Measurements from ENCODE around the gene PTPN4. TPM values are rescaled to one million over a fixed set of nuclear protein-coding genes. Genes with fewer than 3 reads are reported as not detected.

PTPN4 gene
- total RNA-seq, 1 experiment from 2014 or later, result 60.7 TPM

DNA sequence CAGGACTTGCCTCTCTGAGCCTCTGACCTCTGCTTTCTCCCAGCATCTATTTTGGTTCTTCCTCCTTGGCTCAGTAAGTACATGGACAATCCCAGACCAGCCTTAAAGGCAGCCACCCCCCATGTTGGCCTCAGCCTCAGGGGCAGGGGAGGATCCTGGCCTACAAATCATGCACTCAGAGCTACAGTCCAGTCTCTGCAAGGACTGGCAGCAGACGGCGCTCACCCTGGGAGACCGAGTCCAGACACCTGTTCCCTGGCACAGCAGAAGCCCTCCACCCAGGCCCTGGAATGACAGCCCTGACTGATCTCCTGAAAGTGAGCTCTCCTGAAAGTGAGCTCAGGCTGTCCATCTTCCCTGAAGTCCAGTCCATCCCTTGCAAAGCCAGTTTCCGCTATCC lies 25.7 kb upstream of the PTPN4 start:
- BruUV-seq (replicated peaks), result no TSS peak
- Histone ChIP-seq H2AFZ (no peak overlapping the region), H3K4me2 (no peak overlapping the region), H3K27me3 (ENCODE audit: insufficient read depth, low read depth) (peaks cover 5% of the 10 kb centered on the region; the same call in 1 of the 2 replicates), H3K9me2 (ENCODE audit: insufficient read depth) (no peaks in the 10 kb centered on the region), H3K36me3 (ENCODE audit: low read depth) (no peaks in the 10 kb centered on the region), H3F3A (ENCODE audit: insufficient read depth, low read depth) (no peaks in the 10 kb centered on the region), H3K79me2 (ENCODE audit: low read depth) (no peaks in the 10 kb centered on the region), H4K20me1 (ENCODE audit: insufficient read depth) (no peaks in the 10 kb centered on the region), H3K9me3 (ENCODE audit: insufficient read depth, low read depth) (no peaks in the 10 kb centered on the region), H3K4me3 (no peak overlapping the region), H3K27ac (no peak overlapping the region), H3K4me1 (replicated peaks; ENCODE audit: insufficient read depth) (no peaks in the 10 kb centered on the region)
- ChIA-PET POLR2A (ENCODE audit: unreplicated experiment) (no interaction called here), CTCF (no interaction called here)
- intact Hi-C loops (cut with micrococcal nuclease; ENCODE audit: unreplicated experiment), result no loop called here
- TF ChIP-seq EZH2 (IDR thresholded peaks at IDR 0.05; ENCODE audit: low read depth), result no peak
- DNase-seq, result no peak

GRCh38 chr2:119735565-119735964 lies 24.2 kb upstream of the PTPN4 start:
- Histone ChIP-seq H3K9me3 (ENCODE audit: insufficient read depth, low read depth) (no peaks in the 10 kb centered on the region), H3F3A (ENCODE audit: insufficient read depth, low read depth) (no peaks in the 10 kb centered on the region), H3K4me2 (no peak overlapping the region), H3K4me1 (replicated peaks; ENCODE audit: insufficient read depth) (no peaks in the 10 kb centered on the region), H4K20me1 (ENCODE audit: insufficient read depth) (no peaks in the 10 kb centered on the region), H3K27me3 (ENCODE audit: insufficient read depth, low read depth) (0 out of 2 replicates have a peak, but pooled peaks cover 5% of the 10 kb centered on the region), H3K27ac (no peak overlapping the region), H3K9me2 (ENCODE audit: insufficient read depth) (no peaks in the 10 kb centered on the region), H3K79me2 (ENCODE audit: low read depth) (no peaks in the 10 kb centered on the region), H2AFZ (no peak overlapping the region), H3K4me3 (no peak overlapping the region), H3K36me3 (ENCODE audit: low read depth) (no peaks in the 10 kb centered on the region)
- intact Hi-C loops (cut with micrococcal nuclease; ENCODE audit: unreplicated experiment), result loop anchor here (5.0 kb wide), 1 partner anchor 777 kb away; no protein-coding TSS in a partner anchor
- ChIA-PET CTCF (no interaction called here), POLR2A (ENCODE audit: unreplicated experiment) (no interaction called here)
- no TSS peak for BruUV-seq (replicated peaks)
- TF ChIP-seq EZH2 (IDR thresholded peaks at IDR 0.05; ENCODE audit: low read depth), result no peak
- TF ChIP-seq, protein P1, sequence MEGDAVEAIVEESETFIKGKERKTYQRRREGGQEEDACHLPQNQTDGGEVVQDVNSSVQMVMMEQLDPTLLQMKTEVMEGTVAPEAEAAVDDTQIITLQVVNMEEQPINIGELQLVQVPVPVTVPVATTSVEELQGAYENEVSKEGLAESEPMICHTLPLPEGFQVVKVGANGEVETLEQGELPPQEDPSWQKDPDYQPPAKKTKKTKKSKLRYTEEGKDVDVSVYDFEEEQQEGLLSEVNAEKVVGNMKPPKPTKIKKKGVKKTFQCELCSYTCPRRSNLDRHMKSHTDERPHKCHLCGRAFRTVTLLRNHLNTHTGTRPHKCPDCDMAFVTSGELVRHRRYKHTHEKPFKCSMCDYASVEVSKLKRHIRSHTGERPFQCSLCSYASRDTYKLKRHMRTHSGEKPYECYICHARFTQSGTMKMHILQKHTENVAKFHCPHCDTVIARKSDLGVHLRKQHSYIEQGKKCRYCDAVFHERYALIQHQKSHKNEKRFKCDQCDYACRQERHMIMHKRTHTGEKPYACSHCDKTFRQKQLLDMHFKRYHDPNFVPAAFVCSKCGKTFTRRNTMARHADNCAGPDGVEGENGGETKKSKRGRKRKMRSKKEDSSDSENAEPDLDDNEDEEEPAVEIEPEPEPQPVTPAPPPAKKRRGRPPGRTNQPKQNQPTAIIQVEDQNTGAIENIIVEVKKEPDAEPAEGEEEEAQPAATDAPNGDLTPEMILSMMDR (conservative IDR thresholded peaks at IDR 0.05), result no peak
- DNase-seq, result no peak

DNA sequence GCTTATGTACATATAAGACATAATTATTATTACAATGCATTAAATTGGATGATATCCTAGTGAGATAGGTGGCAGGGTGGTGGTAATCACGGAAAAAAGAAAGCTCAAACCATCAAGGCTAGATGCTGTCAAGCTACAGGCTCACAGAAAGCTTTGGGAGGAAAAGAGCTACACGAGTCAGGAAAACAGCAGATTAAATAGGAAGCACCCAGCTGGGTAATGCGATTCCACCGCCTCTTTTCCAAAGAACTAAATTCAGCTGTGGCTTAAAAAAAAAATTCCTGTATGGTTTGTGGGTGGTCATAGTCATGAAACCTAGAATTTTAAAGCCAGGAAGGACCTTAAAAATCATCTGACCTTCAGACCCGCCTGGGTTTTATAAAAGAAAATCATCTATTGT lies 23.7 kb upstream of the PTPN4 start:
- no peak overlapping the region for H2AFZ ChIP-seq
- H4K20me1 ChIP-seq (ENCODE audit: insufficient read depth), result no peaks in the 10 kb centered on the region
- CTCF ChIA-PET, result no interaction called here
- no peaks in the 10 kb centered on the region for H3K4me1 ChIP-seq (replicated peaks; ENCODE audit: insufficient read depth)
- no peaks in the 10 kb centered on the region for H3K36me3 ChIP-seq (ENCODE audit: low read depth)
- H3K4me3 ChIP-seq, result no peak overlapping the region
- TF ChIP-seq EZH2 (IDR thresholded peaks at IDR 0.05; ENCODE audit: low read depth), result no peak
- TF ChIP-seq, protein P1 (conservative IDR thresholded peaks at IDR 0.05), result no peak
- H3K9me2 ChIP-seq (ENCODE audit: insufficient read depth), result no peaks in the 10 kb centered on the region
- no peak overlapping the region for H3K4me2 ChIP-seq
- H3K27me3 ChIP-seq (ENCODE audit: insufficient read depth, low read depth), result 0 out of 2 replicates have a peak, but pooled peaks cover 5% of the 10 kb centered on the region
- H3K79me2 ChIP-seq (ENCODE audit: low read depth), result no peaks in the 10 kb centered on the region
- intact Hi-C loops (cut with micrococcal nuclease; ENCODE audit: unreplicated experiment), result loop anchor here (5.0 kb wide), 1 partner anchor 776 kb away; no protein-coding TSS in a partner anchor
- no TSS peak for BruUV-seq (replicated peaks)
- DNase-seq, result no peak
- no peaks in the 10 kb centered on the region for H3F3A ChIP-seq (ENCODE audit: insufficient read depth, low read depth)
- H3K9me3 ChIP-seq (ENCODE audit: insufficient read depth, low read depth), result no peaks in the 10 kb centered on the region
- POLR2A ChIA-PET (ENCODE audit: unreplicated experiment), result no interaction called here
- H3K27ac ChIP-seq, result no peak overlapping the region

All from PC-9 (cell line).